GM08714 (cell line): Measurements from ENCODE around the gene HECTD4.
"Not testable (repeated sequence)": the region's sequence is repeated elsewhere in the genome, so short reads cannot be mapped to it uniquely, and the experiment has no call there.

Experiments used
- H3K4me3 ChIP-seq: fragments of 200-500 bp; sonication (Bioruptor generic); 2 replicates; pipeline ENCODE4 v1.5.1; 2014; ENCODE audit warnings: mild to moderate bottlenecking, low read length, inconsistent platforms
- ZNF274 ChIP-seq: IDR thresholded peaks from 2 replicates; pipeline ENCODE4 v1.6.1; 2012; ENCODE audit warnings: mild to moderate bottlenecking, low read depth, low read length

Gene HECTD4

DNA sequence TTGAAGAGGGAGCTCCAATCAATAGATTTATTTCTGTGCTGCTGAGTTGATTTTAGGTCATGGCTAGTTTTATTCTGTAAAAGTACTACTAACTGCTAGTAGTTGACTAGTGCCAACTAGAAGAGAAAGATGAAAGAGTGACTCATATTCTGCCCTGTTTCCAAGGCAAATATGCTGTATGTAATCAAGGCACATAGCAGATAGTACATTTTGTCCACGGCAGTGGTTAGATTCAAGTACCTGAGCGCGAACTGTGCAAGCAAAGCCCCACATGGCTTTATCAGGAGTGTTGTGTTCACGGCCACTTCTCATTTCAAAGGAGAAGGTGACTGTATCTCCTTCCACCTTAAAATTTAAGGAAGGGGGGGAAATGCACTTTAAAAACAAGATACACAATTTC lies 130.0 kb downstream of the HECTD4 start:
- no peak for TF ChIP-seq ZNF274
- H3K4me3 ChIP-seq = no peak overlapping the region

DNA sequence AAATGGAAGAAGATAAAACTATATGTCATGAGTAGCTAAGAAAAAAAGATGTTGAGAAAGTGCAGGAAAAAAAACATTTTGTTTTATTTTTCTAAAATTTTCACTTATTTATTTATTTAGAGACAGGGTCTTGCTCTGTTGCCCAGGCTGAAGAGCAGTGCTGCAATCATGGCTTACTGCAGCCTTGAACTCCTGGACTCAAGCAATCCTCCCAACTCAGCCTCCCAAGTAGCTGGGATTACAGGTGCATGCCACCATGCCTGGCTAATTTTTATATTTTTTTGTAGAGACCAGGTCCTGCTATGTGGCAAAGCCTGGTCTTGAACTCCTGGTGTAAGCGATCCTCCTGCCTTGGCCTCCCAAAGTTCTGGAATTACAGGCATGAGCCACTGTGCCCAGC lies 137.3 kb downstream of the HECTD4 start:
- H3K4me3 ChIP-seq = not testable (repeated sequence)

DNA sequence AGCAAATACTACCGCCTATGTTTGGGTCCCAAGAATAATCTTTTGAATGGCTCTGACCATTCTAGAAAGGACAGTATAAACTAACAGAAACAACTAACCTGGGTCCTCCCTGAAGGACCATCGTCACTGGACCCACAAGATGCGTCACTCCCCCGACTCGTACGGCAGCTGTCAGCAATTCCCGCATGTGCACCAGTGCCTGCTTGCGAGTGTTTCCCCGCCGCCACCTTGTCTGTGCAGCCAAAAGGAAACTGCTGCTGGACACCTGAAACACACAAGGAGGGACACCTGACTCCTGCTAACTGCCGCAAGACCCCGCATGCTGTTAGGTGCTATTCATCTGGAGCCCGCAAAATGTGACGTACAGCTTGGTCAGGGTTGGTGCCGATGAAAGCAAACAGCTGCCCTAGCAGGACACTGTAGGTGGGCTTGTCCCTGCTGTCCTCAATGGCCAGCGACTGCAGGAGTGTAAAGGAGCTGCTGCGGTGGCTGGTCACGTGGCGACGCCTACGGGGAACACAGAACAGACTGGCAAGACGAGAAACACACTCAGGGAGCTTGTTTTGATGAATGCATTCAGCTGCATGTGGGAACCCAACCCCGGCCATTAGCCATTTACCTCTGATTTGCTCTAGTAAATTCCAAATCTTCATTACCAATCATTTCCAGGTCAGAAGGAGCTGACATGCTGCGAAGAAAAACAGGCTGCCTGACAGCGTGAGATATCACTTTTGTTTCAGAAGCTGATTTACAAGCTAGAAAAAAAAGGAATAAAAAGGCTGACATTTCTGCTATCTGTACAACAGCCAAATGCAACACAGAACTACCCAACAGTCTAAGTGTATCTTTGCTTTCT lies 138.7 kb downstream of the HECTD4 start:
- H3K4me3 ChIP-seq = no peak overlapping the region
- no peak for TF ChIP-seq ZNF274

DNA sequence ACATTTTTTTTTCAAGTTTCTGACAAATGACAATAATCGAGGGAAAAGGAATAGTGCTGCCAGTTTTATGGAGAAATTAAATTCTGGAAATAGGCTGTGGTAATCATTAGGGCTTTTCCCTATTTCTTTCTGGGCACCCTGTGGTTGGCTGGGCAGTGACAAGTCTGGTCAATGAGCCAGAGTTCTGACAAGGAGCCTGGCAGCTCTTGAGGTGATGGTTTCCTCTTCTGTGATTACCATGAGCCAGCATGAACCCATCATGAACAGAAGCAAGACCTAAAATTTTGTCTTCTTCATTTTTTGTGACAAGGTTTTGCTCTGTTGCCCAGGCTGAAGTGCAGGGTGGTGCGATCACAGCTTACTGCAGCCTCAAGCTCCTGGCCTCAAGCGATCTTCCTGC lies 141.1 kb downstream of the HECTD4 start:
- no peak for TF ChIP-seq ZNF274
- H3K4me3 ChIP-seq = no peak overlapping the region

DNA sequence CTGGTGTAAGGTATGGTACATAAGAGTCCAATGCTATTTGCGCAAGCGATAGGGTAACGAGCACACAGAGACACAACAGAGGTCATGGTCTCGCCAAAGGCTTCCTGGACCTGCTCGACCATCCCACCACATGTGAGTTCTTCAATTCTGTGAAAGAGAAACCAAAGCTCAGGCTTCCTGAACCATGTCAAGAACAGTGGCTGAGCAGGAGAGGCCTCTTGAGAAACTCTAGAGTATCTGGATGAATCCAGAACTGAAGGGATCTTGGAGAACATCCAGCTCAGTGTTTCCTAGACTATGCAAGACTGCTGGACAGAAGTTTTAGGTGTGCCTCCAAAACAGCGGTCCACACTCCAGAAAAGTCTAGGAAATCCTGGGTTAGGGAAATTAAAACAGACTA lies 142.3 kb downstream of the HECTD4 start:
- TF ChIP-seq ZNF274 = no peak
- H3K4me3 ChIP-seq = no peak overlapping the region

DNA sequence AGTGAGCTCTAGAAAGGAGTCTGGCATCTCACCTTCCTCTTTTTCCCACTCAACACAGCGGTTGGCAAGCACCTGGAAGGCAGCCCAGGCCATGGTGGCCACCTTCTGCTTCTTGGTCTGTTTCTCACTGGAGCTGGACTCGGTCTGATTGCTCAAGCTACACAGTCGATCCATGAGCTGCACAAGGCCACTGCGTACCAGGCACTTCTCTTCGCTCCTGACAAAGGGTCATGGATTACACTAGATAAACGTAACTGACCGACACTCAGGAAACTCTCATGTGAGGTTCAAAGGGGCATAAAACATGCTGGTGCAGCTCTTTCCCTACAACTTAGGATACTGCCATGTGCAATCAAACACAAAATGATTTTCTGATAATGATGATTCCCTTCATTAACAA lies 143.2 kb downstream of the HECTD4 start:
- no peak overlapping the region for H3K4me3 ChIP-seq
- TF ChIP-seq ZNF274 = no peak

DNA sequence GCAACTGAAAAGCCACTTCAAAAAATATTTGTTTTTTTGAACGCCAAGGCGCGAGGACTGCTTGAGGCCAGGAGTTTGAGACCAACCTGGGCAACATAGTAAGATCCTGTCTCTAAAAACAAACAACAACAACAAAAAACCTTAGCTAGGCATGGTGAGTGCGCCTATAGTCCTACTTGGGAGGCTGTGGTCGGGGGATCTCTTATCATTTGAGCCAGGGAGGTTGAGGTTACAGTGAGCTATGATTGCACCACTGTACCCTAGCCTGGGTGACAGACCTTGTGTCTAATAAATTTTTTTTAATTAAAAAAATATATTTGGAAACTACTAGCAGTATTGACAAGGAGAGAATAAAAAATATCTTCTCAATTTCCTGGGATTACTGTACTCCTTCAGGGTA lies 143.8 kb downstream of the HECTD4 start:
- H3K4me3 ChIP-seq = no peak overlapping the region
- no peak for TF ChIP-seq ZNF274

DNA sequence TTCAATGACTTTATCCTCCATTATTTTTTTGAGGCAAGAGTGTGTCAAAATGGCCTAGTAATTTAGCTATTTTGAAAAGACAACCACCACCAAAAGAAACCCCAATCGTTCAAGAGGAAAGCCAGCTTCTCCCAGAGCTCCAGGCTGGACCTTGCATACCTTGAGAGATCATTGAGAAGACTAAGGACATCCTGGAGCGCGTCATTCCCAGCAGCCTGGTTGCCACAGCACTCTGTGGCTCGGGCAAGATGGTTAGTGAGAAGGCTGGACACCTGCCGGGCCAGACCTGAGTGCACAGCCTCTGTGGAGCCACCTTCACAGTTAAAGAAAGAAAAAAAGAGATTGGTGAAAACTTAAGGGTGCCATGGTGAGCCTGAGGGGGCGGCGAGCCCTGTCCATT lies 145.4 kb downstream of the HECTD4 start:
- TF ChIP-seq ZNF274 = no peak

DNA sequence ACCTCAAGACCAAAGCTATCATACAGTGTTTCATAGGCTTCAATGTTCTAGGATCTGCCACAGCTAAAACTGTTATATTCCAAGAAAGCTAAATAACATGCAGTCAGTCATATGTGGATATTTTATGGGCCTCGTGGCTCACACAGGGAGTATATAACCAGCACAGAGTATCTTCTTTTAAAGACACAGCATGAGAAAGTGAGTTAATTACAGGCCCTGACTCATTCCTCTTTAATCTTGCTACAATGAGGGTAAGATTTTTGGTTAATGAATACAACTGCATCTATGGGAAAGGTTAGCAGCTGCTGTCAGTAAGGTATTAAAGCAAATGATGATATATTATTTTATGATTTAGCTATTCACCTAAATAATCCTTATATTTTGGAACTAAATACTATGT lies 145.8 kb downstream of the HECTD4 start:
- H3K4me3 ChIP-seq = no peak overlapping the region
- TF ChIP-seq ZNF274 = no peak

More for the DNA sequence above, 145.4 kb downstream of the HECTD4 start:
- H3K4me3 ChIP-seq = no peak overlapping the region

DNA sequence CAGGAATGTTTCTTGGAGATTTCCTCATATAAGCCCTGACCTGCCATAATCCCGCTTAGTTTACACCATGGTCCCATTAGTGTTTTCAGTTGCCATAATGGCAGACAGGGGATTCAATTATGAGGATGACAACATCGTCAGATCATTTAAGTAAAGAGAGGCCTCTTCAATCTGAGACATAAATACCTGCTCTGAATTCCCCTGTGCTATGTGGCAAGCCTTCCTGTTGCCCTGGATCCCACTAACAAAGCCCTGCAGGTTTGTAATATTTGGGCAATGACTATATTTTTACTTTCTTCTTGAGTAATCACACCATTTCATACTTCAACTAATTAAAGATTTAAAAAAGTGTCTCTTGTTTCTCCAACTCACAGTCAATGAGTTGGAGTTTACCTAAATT lies 147.9 kb downstream of the HECTD4 start:
- H3K4me3 ChIP-seq = no peak overlapping the region
- no peak for TF ChIP-seq ZNF274

DNA sequence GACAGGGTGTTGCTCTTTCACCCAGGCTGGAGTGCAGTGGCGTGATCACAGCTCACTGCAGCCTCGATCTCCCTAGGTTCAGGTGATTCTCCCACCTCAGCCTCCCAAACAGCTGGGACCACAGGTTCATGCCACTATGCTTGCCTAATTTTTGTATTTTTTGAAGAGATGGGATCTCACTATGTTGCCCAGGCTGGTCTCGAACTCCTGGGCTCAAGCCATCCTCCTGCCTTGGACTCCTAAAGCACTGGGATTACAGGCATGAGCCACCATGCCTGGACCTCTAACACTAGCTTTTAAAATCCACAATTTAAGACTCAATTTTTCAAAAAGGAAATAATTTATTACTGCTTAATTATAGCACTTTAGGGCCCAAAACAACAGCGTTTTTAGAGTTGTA lies 149.0 kb downstream of the HECTD4 start:
- H3K4me3 ChIP-seq = no peak overlapping the region
- no peak for TF ChIP-seq ZNF274

DNA sequence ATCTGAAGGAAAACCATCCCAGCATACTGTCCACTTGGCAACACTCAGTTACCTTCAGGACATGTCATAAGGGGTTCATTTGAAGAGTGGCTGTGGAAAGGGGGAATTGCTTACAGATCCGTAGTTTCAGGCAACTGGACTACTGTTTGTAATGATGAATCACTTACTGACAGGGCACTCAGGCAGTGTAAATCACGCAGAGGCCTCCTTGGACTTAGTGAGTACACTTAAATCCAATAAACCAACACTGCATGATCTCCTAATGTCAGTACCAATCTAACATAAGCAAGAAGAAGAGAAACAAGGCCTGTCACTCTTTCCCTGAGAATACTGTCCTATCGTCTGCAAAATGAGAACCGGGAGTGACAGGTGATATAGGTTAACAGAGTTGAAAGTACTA lies 152.1 kb downstream of the HECTD4 start:
- H3K4me3 ChIP-seq = no peak overlapping the region
- no peak for TF ChIP-seq ZNF274

DNA sequence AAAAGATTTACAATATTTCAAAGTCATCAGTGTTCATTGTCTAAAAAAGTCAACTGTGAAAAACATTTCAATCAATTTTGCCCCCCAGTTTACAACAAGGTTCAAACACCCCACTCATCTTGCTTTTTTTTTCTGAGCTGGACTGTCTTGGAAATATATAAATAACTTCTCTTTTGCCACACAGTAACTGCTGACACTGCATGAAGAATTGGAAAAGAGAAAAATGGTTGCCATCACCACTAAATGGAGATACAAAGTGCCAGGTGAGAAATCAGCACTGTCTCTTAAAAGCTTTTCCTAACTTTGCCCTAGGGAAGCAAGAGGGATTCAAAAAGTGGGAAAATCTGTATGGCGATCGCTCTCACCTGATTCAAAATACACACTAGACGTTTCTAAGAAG lies 155.5 kb downstream of the HECTD4 start:
- H3K4me3 ChIP-seq = no peak overlapping the region
- TF ChIP-seq ZNF274 = no peak

DNA sequence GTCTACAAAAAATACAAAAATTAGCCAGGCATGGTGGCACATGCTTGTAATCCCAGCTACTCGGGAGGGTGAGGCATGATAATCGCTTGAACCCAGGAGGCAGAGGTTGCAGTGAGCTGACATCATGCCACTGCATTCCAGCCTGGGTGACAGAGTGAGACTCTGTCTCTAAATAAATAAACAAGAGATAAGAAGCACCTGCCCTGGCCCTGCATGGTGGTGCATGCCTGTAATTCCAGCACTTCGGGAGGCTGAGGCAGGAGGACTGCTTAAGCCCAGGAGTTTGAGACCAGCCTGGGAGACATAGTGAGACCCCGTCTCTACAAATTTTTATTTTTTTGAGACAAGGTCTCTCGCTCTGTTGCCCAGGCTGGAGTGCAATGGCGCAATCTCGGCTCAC lies 161.6 kb downstream of the HECTD4 start:
- H3K4me3 ChIP-seq = not testable (repeated sequence)

DNA sequence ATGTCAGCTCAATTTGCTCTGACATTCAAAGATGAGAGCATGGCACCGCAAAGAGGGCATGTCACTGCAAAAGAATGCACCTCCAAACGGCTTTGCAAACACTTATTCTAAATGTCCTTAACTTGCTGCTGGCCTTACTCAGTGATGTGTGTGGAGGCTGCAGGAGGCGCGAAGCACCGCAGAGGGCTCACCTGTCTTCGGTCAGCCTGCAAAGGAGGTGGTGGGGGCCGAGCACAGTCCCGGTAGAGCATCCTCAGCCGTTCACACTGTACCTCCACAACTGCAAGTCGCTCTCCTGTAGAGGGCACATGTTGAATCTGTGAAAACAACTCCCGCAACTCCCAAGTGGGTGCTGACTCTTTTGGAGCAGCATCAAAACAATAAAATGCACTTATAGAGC lies 163.0 kb downstream of the HECTD4 start:
- H3K4me3 ChIP-seq = no peak overlapping the region
- TF ChIP-seq ZNF274 = no peak

DNA sequence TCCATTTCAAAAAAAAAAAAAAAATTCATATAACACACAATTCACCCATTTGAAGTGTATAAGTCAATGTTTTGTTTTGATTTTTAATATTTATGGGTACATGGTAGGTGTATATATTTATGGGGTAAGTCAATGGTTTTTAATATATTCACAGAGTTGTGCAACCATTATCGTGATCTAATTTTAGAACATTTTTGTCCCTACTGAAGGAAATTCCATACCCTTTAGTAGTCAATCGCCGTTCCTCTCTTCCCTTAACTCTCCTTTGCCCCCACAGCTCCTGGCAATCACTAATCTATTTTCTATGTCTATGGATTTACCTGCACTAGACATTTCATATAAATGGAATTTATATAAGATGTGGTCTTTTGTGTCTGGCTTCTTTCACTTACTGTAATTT lies 164.1 kb downstream of the HECTD4 start:
- TF ChIP-seq ZNF274 = no peak
- H3K4me3 ChIP-seq = no peak overlapping the region
